Measurements from ENCODE around the gene PWWP2B. TPM values are rescaled to one million over a fixed set of nuclear protein-coding genes. Genes with fewer than 3 reads are reported as not detected.

Gene PWWP2B
- total and polyA plus RNA-seq, 2 of the 8 experiments (the other 6 are each of a cell fraction or from before 2014, with no cell fraction given), result 5.3 to 10.8 TPM

DNA sequence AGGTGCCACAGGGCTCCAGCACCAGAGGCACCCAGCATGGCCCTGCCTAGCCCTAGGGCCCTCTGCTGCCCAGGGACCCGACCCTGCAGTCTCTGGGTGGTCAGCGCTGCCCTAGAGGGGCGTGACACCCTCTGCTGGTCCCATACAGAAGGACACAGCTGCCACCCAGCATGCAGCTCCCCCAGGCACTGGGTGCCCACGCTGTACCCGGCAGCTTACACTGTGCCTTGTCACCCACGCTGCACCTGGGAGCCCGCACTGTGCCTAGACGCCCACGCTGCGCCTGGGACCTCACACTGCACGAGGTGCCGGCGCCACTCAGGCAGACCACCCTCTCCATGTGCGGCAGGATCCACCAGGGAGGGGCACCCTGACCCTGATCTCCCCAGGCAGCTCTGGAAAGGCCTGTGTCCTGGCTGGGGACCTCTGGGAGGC is 55.2 kb downstream of the PWWP2B start:
- CTCF ChIA-PET (ENCODE audit: partially characterized antibody), result interaction anchor here (0.6 to 3.8 kb wide), 22 partner anchors 12 to 230 kb away, joined by 3 to 16 read pairs (median 4); no protein-coding TSS in a partner anchor
- DNase-seq (ENCODE audit: low read depth in 1 of 2, low spot score in 2 of 2), result no peak

More for the DNA sequence above, 55.2 kb downstream of the PWWP2B start:
- Histone ChIP-seq H4K91ac (replicated peaks; ENCODE audit: insufficient read length, low read length) (no peak overlapping the region), H3K27me3 (replicated peaks in 1 of 4; ENCODE audit: control insufficient read depth in 3 of 4, extremely low read depth in 1 of 4, insufficient read depth in 3 of 4, low read length in 3 of 4) (peaks cover 0 to 2% (median 0%) of the 10 kb centered on the region in 4 experiments; a peak in 2 of 7 replicates), H3K56ac (replicated peaks; ENCODE audit: insufficient read length, low read depth, low read length) (no peak overlapping the region), H3K4me2 (ENCODE audit: insufficient read depth in 1 of 2, low read depth in 2 of 2, low read length in 2 of 2) (no peak overlapping the region), H2AK5ac (ENCODE audit: low read depth, low read length) (no peak overlapping the region), H3K14ac (ENCODE audit: insufficient read length) (no peak overlapping the region), H2BK20ac (ENCODE audit: low read length) (no peak overlapping the region), H2BK15ac (ENCODE audit: low read length) (no peak overlapping the region), H3K79me2 (ENCODE audit: control insufficient read depth in 1 of 2, insufficient read depth in 2 of 2, low read length in 2 of 2) (no peaks in the 10 kb centered on the region), H4K8ac (ENCODE audit: extremely low read depth, insufficient read depth, low read length) (peak overlapping the region; percentile 29; the same call in 1 of the 2 replicates), H3K9ac (replicated peaks in 1 of 4; ENCODE audit: extremely low read depth in 1 of 4, low read depth in 3 of 4, low read length in 3 of 4) (no peak overlapping the region), H3K4ac (replicated peaks; ENCODE audit: insufficient read length, low read depth, low read length) (no peak overlapping the region), H3K23ac (ENCODE audit: insufficient read length) (no peak overlapping the region), H2BK120ac (replicated peaks; ENCODE audit: low read depth, low read length) (no peak overlapping the region), H2AFZ (ENCODE audit: low read length) (no peak overlapping the region), H3K23me2 (ENCODE audit: low read depth, low read length) (no peaks in the 10 kb centered on the region), H3K18ac (ENCODE audit: extremely low read depth, low read length) (no peak overlapping the region), H3K4me1 (replicated peaks in 1 of 4; ENCODE audit: control insufficient read depth in 3 of 4, insufficient read depth in 4 of 4, low read length in 3 of 4) (peaks cover 0 to 23% (median 15%) of the 10 kb centered on the region in 4 experiments; a peak in 6 of 7 replicates), H4K5ac (ENCODE audit: insufficient read length, low read depth, low read length) (no peak overlapping the region), H3K79me1 (ENCODE audit: low read depth, low read length) (no peaks in the 10 kb centered on the region), H3K27ac (ENCODE audit: low read depth, low read length) (no peak overlapping the region), H4K20me1 (replicated peaks in 1 of 2; ENCODE audit: control insufficient read depth in 1 of 2, insufficient read depth in 2 of 2, low read length in 2 of 2) (no peaks in the 10 kb centered on the region), H3K4me3 (ENCODE audit: extremely low read depth in 1 of 4, insufficient read depth in 2 of 4, low read depth in 3 of 4, low read length in 4 of 4) (no peak overlapping the region), H3K9me3 (ENCODE audit: insufficient read depth in 2 of 2, low read depth in 1 of 2, low read length in 1 of 2) (no peaks in the 10 kb centered on the region), H2BK5ac (ENCODE audit: low read depth, low read length) (0 out of 2 replicates have a peak overlapping the region, but pooled peaks have one; percentile 78), H2BK12ac (ENCODE audit: low read depth, low read length) (peak overlapping the region; percentile 88; the same call in 1 of the 2 replicates), H3K36me3 (ENCODE audit: control insufficient read depth in 2 of 4, insufficient read depth in 4 of 4, low read length in 3 of 4) (no peaks in the 10 kb centered on the region)
- POLR2A ChIA-PET (ENCODE audit: partially characterized antibody), result no interaction called here
- no peak for FAIRE-seq
- 81% methylated on average over 14 of the region's 14 CpGs; no CpG with 5 or more reads in 1 of the 2 experiments for WGBS, 2 experiments (ENCODE audit: extremely low coverage in 1 of 2, insufficient coverage in 1 of 2, insufficient read length in 1 of 2, insufficient replicate concordance in 2 of 2, low coverage in 1 of 2, low lambda C conversion rate in 2 of 2, missing lambda C conversion rate in 1 of 2)
- TF ChIP-seq RAD21 (IDR thresholded peaks at IDR 0.05 in 1 of 2, conservative IDR thresholded peaks at IDR 0.05 in 1 of 2; ENCODE audit: low read depth in 2 of 2, low read length in 2 of 2) (peak; percentile 42 to 65; a peak in 3 of 4 replicates), FOSL1 (IDR thresholded peaks at IDR 0.05; ENCODE audit: insufficient read depth, low read depth, low read length) (no peak), RFX5 (IDR thresholded peaks at IDR 0.05; ENCODE audit: borderline replicate concordance, low read depth, low read length) (no peak), JUN (IDR thresholded peaks at IDR 0.05; ENCODE audit: low read depth, low read length) (no peak), CHD2 (IDR thresholded peaks at IDR 0.05; ENCODE audit: low read length) (no peak), GTF2F1 (IDR thresholded peaks at IDR 0.05; ENCODE audit: borderline replicate concordance, low read depth, low read length) (no peak), SP4 (IDR thresholded peaks at IDR 0.05; ENCODE audit: low read length) (no peak)
- TF ChIP-seq, protein P1, sequence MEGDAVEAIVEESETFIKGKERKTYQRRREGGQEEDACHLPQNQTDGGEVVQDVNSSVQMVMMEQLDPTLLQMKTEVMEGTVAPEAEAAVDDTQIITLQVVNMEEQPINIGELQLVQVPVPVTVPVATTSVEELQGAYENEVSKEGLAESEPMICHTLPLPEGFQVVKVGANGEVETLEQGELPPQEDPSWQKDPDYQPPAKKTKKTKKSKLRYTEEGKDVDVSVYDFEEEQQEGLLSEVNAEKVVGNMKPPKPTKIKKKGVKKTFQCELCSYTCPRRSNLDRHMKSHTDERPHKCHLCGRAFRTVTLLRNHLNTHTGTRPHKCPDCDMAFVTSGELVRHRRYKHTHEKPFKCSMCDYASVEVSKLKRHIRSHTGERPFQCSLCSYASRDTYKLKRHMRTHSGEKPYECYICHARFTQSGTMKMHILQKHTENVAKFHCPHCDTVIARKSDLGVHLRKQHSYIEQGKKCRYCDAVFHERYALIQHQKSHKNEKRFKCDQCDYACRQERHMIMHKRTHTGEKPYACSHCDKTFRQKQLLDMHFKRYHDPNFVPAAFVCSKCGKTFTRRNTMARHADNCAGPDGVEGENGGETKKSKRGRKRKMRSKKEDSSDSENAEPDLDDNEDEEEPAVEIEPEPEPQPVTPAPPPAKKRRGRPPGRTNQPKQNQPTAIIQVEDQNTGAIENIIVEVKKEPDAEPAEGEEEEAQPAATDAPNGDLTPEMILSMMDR (IDR thresholded peaks at IDR 0.05; ENCODE audit: control extremely low read depth in 1 of 3, insufficient read depth in 1 of 3, low read depth in 1 of 3, low read length in 3 of 3), result peak in 2 of 3 experiments; percentile 37 to 52; a peak in 3 of 4 replicates

Measured in H1 (cell line).